CD14-positive monocyte (primary cell): ENCODE results near the gene TUBG1. TPM values are rescaled to one million over a fixed set of nuclear protein-coding genes. Genes with fewer than 3 reads are reported as not detected.
"Not testable (repeated sequence)": the region's sequence is repeated elsewhere in the genome, so short reads cannot be mapped to it uniquely, and the experiment has no call there.

Experiments
- DNase-seq, 3 donors: peaks; one replicate each; pipeline ENCODE4 v3.0.0-alpha.2; 2011 to 2022
- H2AFZ ChIP-seq: 2 replicates; pipeline ENCODE4 v1.6.0; 2012; ENCODE audit warnings: mild to moderate bottlenecking, low read depth, low read length, inconsistent platforms; ENCODE audit not compliant: insufficient read depth, poor library complexity, severe bottlenecking
- H3K27ac ChIP-seq, 2 donors: 1 replicate in 1 of 2; 2 replicates in 1 of 2; pipeline ENCODE4 v1.5.1; 2012 to 2013; ENCODE audit warnings: low read length in 2 of 2, control low read depth in 1 of 2, inconsistent platforms in 1 of 2, low read depth in 1 of 2, mild to moderate bottlenecking in 1 of 2
- H3K27me3 ChIP-seq, 2 donors: one replicate each; pipeline versions ENCODE4 v1.6.0 to v1.6.1; 2011 to 2013; ENCODE audit warnings: low read length in 2 of 2; ENCODE audit not compliant: control insufficient read depth in 2 of 2, insufficient read depth in 2 of 2
- H3K36me3 ChIP-seq, 2 donors: replicated peaks in 1 of 2; 1 replicate in 1 of 2; 2 replicates in 1 of 2; pipeline versions ENCODE4 v1.5.1 to v1.6.1; 2012 to 2013; ENCODE audit warnings: low read length in 2 of 2, control low read depth in 1 of 2, inconsistent platforms in 1 of 2, mild to moderate bottlenecking in 1 of 2; ENCODE audit not compliant: insufficient read depth in 2 of 2, control insufficient read depth in 1 of 2
- H3K4me1 ChIP-seq, 2 donors: 1 replicate in 1 of 2; 2 replicates in 1 of 2; pipeline versions ENCODE4 v1.5.1 to v1.6.1; 2012 to 2013; ENCODE audit warnings: low read length in 2 of 2, control low read depth in 1 of 2, inconsistent platforms in 1 of 2, mild to moderate bottlenecking in 1 of 2, moderate library complexity in 1 of 2; ENCODE audit not compliant: insufficient read depth in 2 of 2, control insufficient read depth in 1 of 2
- H3K4me2 ChIP-seq: replicated peaks from 2 replicates; pipeline ENCODE3; 2012; ENCODE audit warnings: low read length, moderate library complexity, mild to moderate bottlenecking; ENCODE audit not compliant: poor library complexity, severe bottlenecking; ENCODE audit errors: extremely low read depth
- H3K4me3 ChIP-seq, 3 experiments: fragments of 200-600 bp in 1 of 3; sonication (generic) in 1 of 3; replicated peaks in 1 of 3; 1 replicate in 2 of 3; 2 replicates in 1 of 3; pipeline ENCODE4 v1.5.1; 2011 to 2013; ENCODE audit warnings: low read length in 3 of 3, mild to moderate bottlenecking in 3 of 3, control low read depth in 2 of 3, low read depth in 2 of 3, inconsistent platforms in 1 of 3, moderate library complexity in 1 of 3
- H3K79me2 ChIP-seq: 2 replicates; pipeline ENCODE4 v1.6.0; 2012; ENCODE audit warnings: mild to moderate bottlenecking, control low read depth, inconsistent platforms, low read length, moderate library complexity; ENCODE audit not compliant: insufficient read depth
- H3K9ac ChIP-seq: 2 replicates; pipeline ENCODE4 v1.6.0; 2017; ENCODE audit warnings: low read length, mild to moderate bottlenecking; ENCODE audit not compliant: insufficient read depth, poor library complexity, severe bottlenecking
- H3K9me3 ChIP-seq, 2 donors: replicated peaks in 1 of 2; 1 replicate in 1 of 2; 2 replicates in 1 of 2; pipeline versions ENCODE4 v1.5.1 to v1.6.1; 2012 to 2013; ENCODE audit warnings: low read length in 2 of 2, control low read depth in 1 of 2; ENCODE audit not compliant: control insufficient read depth in 1 of 2, insufficient read depth in 1 of 2
- H4K20me1 ChIP-seq: 2 replicates; pipeline ENCODE4 v1.6.0; 2012; ENCODE audit warnings: mild to moderate bottlenecking, low read length, control low read depth, moderate library complexity; ENCODE audit not compliant: insufficient read depth
- H3K27ac Mint-ChIP-seq, 7 donors: one replicate each; pipeline ENCODE4 v1.8.0; 2020; ENCODE audit warnings: mild to moderate bottlenecking in 7 of 7, mixed read lengths in 7 of 7, moderate library complexity in 6 of 7, inconsistent platforms in 2 of 7
- H3K27me3 Mint-ChIP-seq, 3 donors: one replicate each; pipeline ENCODE4 v1.8.0; 2021 to 2022; ENCODE audit warnings: low read depth in 3 of 3, mild to moderate bottlenecking in 3 of 3, mixed read lengths in 3 of 3, moderate library complexity in 3 of 3, inconsistent platforms in 1 of 3
- H3K36me3 Mint-ChIP-seq, 2 donors: one replicate each; pipeline ENCODE4 v1.8.0; 2020; ENCODE audit warnings: mixed read lengths in 2 of 2, inconsistent platforms in 1 of 2, mild to moderate bottlenecking in 1 of 2
- H3K4me1 Mint-ChIP-seq: one replicate; pipeline ENCODE4 v1.8.0; 2020; ENCODE audit warnings: mild to moderate bottlenecking, mixed read lengths
- H3K4me3 Mint-ChIP-seq, 2 donors: one replicate each; pipeline ENCODE4 v1.8.0; 2020; ENCODE audit warnings: mild to moderate bottlenecking in 2 of 2, mixed read lengths in 2 of 2, moderate library complexity in 1 of 2
- H3K9me3 Mint-ChIP-seq, 7 donors: one replicate each; pipeline ENCODE4 v1.8.0; 2020 to 2022; ENCODE audit warnings: mixed read lengths in 7 of 7, mild to moderate bottlenecking in 6 of 7, moderate library complexity in 6 of 7, inconsistent platforms in 2 of 7
- WGBS: methylation state at CpG from one replicate; pipeline ENCODE4 v1.1.5; 2013; ENCODE audit warnings: missing lambda C conversion rate; ENCODE audit not compliant: insufficient coverage; 5-methylcytosine and 5-hydroxymethylcytosine counted together
- intact Hi-C, 2 donors: fragments of 100-400 bp; cut with micrococcal nuclease; formaldehyde crosslinking; loops; one replicate each; pipeline versions ENCODE4 v1.15.0 to v1.15.1; 2023
- polyA plus RNA-seq, 3 donors: library from polyadenylated mRNA; depleted of rRNA in 1 of 3; unstranded in 2 of 3; stranded (reverse) in 1 of 3; fragments of 300-500 nt in 2 of 3; fragments of >200 nt in 1 of 3; fragmentation: Illumina TruSeq in 2 of 3; gene quantifications; 1 replicate in 2 of 3; 2 replicates in 1 of 3; pipeline ENCODE4 v1.2.3, GENCODE V29; 2012 to 2021
- TF ChIP-seq, protein P1 (sequence below): fragments of 200-600 bp; IDR thresholded peaks from one replicate; pipeline ENCODE4 v1.8.0; 2022; ENCODE audit warnings: antibody characterized with exemption, mild to moderate bottlenecking

The TUBG1 gene
- polyA plus RNA-seq, 3 donors: 7.5 to 17.4 (median 10.2) TPM

DNA sequence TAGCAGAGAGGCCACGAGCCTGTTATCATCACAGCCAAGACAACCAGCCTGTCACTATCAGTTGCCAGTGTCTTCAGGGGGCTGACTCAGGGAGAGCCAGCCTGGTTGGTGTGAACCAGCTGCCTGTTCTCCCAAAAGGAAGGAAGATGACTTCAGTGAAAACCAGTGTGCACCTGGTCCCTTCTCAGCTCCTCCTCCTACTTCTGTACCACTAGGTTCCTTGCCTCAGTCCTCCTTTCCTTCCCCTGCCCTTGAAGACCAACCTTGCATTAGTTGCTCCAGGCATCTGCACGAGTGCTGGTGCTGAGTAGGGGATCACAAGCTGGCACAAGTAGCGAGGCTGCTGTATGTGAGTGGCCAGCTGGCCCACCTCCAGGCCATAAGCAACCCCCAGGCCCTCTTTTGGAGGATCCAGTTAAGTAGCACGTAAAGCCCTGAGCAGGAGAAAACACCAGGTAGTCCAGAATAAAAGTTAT, 8.5 kb downstream of the TUBG1 start:
- Histone ChIP-seq H3K36me3 (peaks cover 21 to 30% of the 10 kb centered on the region in 2 donors), H4K20me1 (no peaks in the 10 kb centered on the region), H3K27me3 (no peaks in the 10 kb centered on the region), H3K9ac (no peak overlapping the region), H2AFZ (no peak overlapping the region), H3K4me2 (no peak overlapping the region), H3K4me1 (no peaks in the 10 kb centered on the region), H3K4me3 (no peak overlapping the region), H3K27ac (no peak overlapping the region), H3K9me3 (no peaks in the 10 kb centered on the region), H3K79me2 (no peaks in the 10 kb centered on the region)
- DNase-seq: no peak
- no peak overlapping the region for H3K27ac Mint-ChIP-seq
- intact Hi-C loops: no loop called here
- peaks cover 26 to 31% of the 10 kb centered on the region in 2 donors for H3K36me3 Mint-ChIP-seq
- WGBS: 50% methylated on average over 1 of the region's 4 CpGs
- H3K9me3 Mint-ChIP-seq: no peaks in the 10 kb centered on the region
- peaks cover 0 to 3% (median 0%) of the 10 kb centered on the region in 3 donors for H3K27me3 Mint-ChIP-seq
- H3K4me3 Mint-ChIP-seq: no peak overlapping the region
- H3K4me1 Mint-ChIP-seq: peaks cover 2% of the 10 kb centered on the region
- TF ChIP-seq, protein P1, sequence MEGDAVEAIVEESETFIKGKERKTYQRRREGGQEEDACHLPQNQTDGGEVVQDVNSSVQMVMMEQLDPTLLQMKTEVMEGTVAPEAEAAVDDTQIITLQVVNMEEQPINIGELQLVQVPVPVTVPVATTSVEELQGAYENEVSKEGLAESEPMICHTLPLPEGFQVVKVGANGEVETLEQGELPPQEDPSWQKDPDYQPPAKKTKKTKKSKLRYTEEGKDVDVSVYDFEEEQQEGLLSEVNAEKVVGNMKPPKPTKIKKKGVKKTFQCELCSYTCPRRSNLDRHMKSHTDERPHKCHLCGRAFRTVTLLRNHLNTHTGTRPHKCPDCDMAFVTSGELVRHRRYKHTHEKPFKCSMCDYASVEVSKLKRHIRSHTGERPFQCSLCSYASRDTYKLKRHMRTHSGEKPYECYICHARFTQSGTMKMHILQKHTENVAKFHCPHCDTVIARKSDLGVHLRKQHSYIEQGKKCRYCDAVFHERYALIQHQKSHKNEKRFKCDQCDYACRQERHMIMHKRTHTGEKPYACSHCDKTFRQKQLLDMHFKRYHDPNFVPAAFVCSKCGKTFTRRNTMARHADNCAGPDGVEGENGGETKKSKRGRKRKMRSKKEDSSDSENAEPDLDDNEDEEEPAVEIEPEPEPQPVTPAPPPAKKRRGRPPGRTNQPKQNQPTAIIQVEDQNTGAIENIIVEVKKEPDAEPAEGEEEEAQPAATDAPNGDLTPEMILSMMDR: no peak

DNA sequence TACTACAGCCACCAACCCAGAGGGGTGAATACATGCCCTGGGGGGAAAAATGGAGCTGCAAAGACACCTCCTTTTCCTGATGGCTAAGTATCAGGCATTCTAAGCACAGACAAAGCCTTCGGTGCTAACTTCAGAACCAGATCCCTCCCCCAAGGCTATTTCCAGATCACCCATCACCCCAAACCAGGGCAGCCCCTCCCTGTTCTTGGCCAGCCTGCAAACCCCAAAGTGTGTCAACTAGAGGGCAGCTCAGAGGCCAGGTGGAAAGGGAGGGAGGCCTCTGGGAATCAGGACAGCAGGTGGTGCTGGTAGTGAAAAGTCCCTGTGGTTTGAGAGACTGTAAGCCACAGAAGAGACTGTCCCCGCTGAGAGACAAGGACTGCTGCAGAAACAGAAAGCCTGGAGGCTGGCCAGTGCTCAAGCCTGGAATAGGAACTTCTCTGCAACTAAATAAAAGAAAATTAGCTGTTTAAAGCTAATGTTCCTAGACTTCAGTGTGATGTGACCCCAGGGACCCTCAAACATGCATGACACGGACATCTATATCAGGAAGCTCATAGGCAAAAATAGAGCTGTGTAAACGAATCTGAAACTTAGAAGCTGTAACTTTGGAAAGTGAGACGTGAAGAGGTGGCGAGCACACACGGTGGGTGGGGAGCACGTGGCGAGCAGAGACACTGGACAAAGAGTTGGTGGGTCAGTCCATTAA, 9.1 kb downstream of the TUBG1 start:
- H3K4me1 ChIP-seq: no peaks in the 10 kb centered on the region
- no peak for DNase-seq
- Mint-ChIP-seq H3K27me3 (peaks cover 0 to 3% (median 0%) of the 10 kb centered on the region in 3 donors), H3K4me3 (no peak overlapping the region), H3K36me3 (peaks cover 22 to 25% of the 10 kb centered on the region in 2 donors), H3K9me3 (no peaks in the 10 kb centered on the region), H3K27ac (no peak overlapping the region), H3K4me1 (peaks cover 2% of the 10 kb centered on the region)
- no peak overlapping the region for H3K9ac ChIP-seq
- no peaks in the 10 kb centered on the region for H3K9me3 ChIP-seq
- no peaks in the 10 kb centered on the region for H4K20me1 ChIP-seq
- no peaks in the 10 kb centered on the region for H3K79me2 ChIP-seq
- 65% methylated on average over 8 of the region's 9 CpGs for WGBS
- no peak overlapping the region for H3K4me2 ChIP-seq
- intact Hi-C loops: no loop called here
- H3K27me3 ChIP-seq: no peaks in the 10 kb centered on the region
- no peak overlapping the region for H2AFZ ChIP-seq
- no peak overlapping the region for H3K4me3 ChIP-seq
- peaks cover 17 to 24% of the 10 kb centered on the region in 2 donors for H3K36me3 ChIP-seq
- no peak overlapping the region for H3K27ac ChIP-seq
- TF ChIP-seq, protein P1: no peak

DNA sequence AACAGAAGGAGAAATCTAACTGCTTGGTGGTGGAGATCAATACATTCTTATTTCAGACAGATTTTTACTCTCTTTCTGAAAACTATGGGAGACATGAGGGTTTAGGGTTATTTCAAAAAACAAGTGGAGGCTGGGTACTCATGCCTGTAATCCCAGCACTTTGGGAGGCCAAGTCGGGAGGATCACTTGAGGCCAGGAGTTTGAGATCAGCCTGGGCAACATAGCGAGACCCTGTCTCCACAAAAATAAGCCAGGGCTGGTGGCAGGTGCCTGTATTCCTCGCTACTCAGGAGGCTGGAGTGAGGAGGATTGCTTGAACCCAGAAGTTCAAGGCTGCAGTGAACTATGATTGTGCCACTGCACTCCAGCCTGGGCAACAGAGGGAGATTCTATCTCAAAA, 12.5 kb downstream of the TUBG1 start:
- H3K9me3 Mint-ChIP-seq, H3K9me3 ChIP-seq, H3K4me1 Mint-ChIP-seq, H3K36me3 ChIP-seq, H3K27me3 Mint-ChIP-seq, H3K79me2 ChIP-seq, H3K4me1 ChIP-seq, H3K36me3 Mint-ChIP-seq, H4K20me1 ChIP-seq, H3K4me3 Mint-ChIP-seq, H3K27ac Mint-ChIP-seq, H3K27me3 ChIP-seq, H3K9ac ChIP-seq, H3K4me2 ChIP-seq, H2AFZ ChIP-seq, DNase-seq, H3K27ac ChIP-seq, H3K4me3 ChIP-seq, intact Hi-C loops: not testable (repeated sequence)
- 100% methylated on average over 1 of the region's 3 CpGs for WGBS
